SK-N-MC (cell line): Measurements from ENCODE around the gene APOL2.

Experiments used
- EZH2 ChIP-seq: fragments of 200-600 bp; sonication (generic); IDR thresholded peaks from one replicate; pipeline ENCODE4 v1.6.1; 2017; ENCODE audit warnings: antibody characterized with exemption
- POLR2AphosphoS5 ChIP-seq: IDR thresholded peaks from 2 replicates; pipeline ENCODE4 v1.6.1; 2012; ENCODE audit warnings: mild to moderate bottlenecking, low read depth, low read length, borderline replicate concordance

GRCh38 chr22:36287881-36288515 is 48.7 kb upstream of the APOL2 start:
- TF ChIP-seq EZH2 (no peak), POLR2AphosphoS5 (no peak)
